HFFc6 (cell line): ENCODE measurements around the gene TRIM46. TPM values are rescaled to one million over a fixed set of nuclear protein-coding genes. Genes with fewer than 3 reads are reported as not detected.

Source experiments
- DNase-seq: peaks from one replicate; pipeline ENCODE4 v3.0.0-alpha.2; 2018
- H3K27ac Mint-ChIP-seq: 2 replicates; pipeline ENCODE4 v1.8.0; 2020; ENCODE audit warnings: mild to moderate bottlenecking, mixed read lengths
- H3K27me3 Mint-ChIP-seq: 2 replicates; pipeline ENCODE4 v1.8.0; 2021; ENCODE audit warnings: mild to moderate bottlenecking, moderate library complexity, mixed read lengths; ENCODE audit not compliant: insufficient read depth
- H3K36me3 Mint-ChIP-seq: 2 replicates; pipeline ENCODE4 v1.8.0; 2021; ENCODE audit warnings: low read depth, mixed read lengths
- H3K4me1 Mint-ChIP-seq: 2 replicates; pipeline ENCODE4 v1.8.0; 2020; ENCODE audit warnings: low read depth, mixed read lengths
- H3K4me3 Mint-ChIP-seq: 2 replicates; pipeline ENCODE4 v1.8.0; 2020; ENCODE audit warnings: mild to moderate bottlenecking, moderate library complexity, mixed read lengths
- H3K9me3 Mint-ChIP-seq: 2 replicates; pipeline ENCODE4 v1.8.0; 2020; ENCODE audit warnings: mild to moderate bottlenecking, mixed read lengths
- CTCF ChIP-seq: fragments of 200-600 bp; sonication (generic); IDR thresholded peaks from 2 replicates; pipeline ENCODE4 v1.5.0; 2021; ENCODE audit warnings: antibody characterized with exemption, mild to moderate bottlenecking
- total RNA-seq, 6 experiments: library from RNA; stranded (reverse); fragmentation: NEBNext Ultra II Directional; extraction: Animal tissue kit (Norgen Biotek cat#: 25700); gene quantifications; 2 replicates in 1 of 6; 3 replicates in 5 of 6; pipeline ENCODE4 v1.2.3, GENCODE V29; 2021

TRIM46 gene
- total RNA-seq, 6 experiments from 2014 or later: 5.1 to 7.1 (median 6.1) TPM

- no peak for TF ChIP-seq CTCF
- Mint-ChIP-seq H3K9me3 (no peaks in the 10 kb centered on the region), H3K4me3 (no peak overlapping the region), H3K27ac (no peak overlapping the region), H3K27me3 (peaks cover 35% of the 10 kb centered on the region), H3K4me1 (peaks cover 39% of the 10 kb centered on the region), H3K36me3 (no peaks in the 10 kb centered on the region)
- no peak for DNase-seq
Observed at GRCh38 chr1:155130272-155131006, 43.2 kb upstream of the TRIM46 start.

DNA sequence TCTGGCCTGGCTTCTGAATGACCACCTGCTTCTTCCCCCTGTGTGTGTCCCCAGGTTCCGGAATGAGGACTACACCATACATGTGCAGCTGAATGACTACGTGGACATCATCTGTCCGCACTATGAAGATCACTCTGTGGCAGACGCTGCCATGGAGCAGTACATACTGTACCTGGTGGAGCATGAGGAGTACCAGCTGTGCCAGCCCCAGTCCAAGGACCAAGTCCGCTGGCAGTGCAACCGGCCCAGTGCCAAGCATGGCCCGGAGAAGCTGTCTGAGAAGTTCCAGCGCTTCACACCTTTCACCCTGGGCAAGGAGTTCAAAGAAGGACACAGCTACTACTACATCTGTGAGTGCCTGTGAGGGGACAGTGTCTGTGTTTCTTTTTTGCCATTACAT, 42.4 kb upstream of the TRIM46 start:
- H3K36me3 Mint-ChIP-seq: no peaks in the 10 kb centered on the region
- TF ChIP-seq CTCF: no peak
- no peaks in the 10 kb centered on the region for H3K9me3 Mint-ChIP-seq
- H3K4me1 Mint-ChIP-seq: peaks cover 39% of the 10 kb centered on the region
- DNase-seq: no peak
- no peak overlapping the region for H3K4me3 Mint-ChIP-seq
- H3K27ac Mint-ChIP-seq: no peak overlapping the region
- H3K27me3 Mint-ChIP-seq: peaks cover 30% of the 10 kb centered on the region

GRCh38 chr1:155131856-155132255, 41.8 kb upstream of the TRIM46 start:
- peaks cover 36% of the 10 kb centered on the region for H3K4me1 Mint-ChIP-seq
- H3K4me3 Mint-ChIP-seq: no peak overlapping the region
- H3K9me3 Mint-ChIP-seq: no peaks in the 10 kb centered on the region
- H3K27me3 Mint-ChIP-seq: peaks cover 26% of the 10 kb centered on the region
- no peak for TF ChIP-seq CTCF
- no peak overlapping the region for H3K27ac Mint-ChIP-seq
- no peaks in the 10 kb centered on the region for H3K36me3 Mint-ChIP-seq
- DNase-seq: no peak

GRCh38 chr1:155133799-155134281, 39.8 kb upstream of the TRIM46 start:
- no peak for TF ChIP-seq CTCF
- H3K36me3 Mint-ChIP-seq: peaks cover 13% of the 10 kb centered on the region
- no peak for DNase-seq
- H3K27ac Mint-ChIP-seq: no peak overlapping the region
- no peaks in the 10 kb centered on the region for H3K9me3 Mint-ChIP-seq
- H3K27me3 Mint-ChIP-seq: peaks cover 8% of the 10 kb centered on the region
- peaks cover 42% of the 10 kb centered on the region for H3K4me1 Mint-ChIP-seq
- H3K4me3 Mint-ChIP-seq: no peak overlapping the region

DNA sequence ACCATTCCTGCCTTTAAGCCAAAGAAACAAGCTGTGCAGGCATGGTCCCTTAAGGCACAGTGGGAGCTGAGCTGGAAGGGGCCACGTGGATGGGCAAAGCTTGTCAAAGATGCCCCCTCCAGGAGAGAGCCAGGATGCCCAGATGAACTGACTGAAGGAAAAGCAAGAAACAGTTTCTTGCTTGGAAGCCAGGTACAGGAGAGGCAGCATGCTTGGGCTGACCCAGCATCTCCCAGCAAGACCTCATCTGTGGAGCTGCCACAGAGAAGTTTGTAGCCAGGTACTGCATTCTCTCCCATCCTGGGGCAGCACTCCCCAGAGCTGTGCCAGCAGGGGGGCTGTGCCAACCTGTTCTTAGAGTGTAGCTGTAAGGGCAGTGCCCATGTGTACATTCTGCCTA, 39.3 kb upstream of the TRIM46 start:
- Mint-ChIP-seq H3K27ac (peak overlapping the region; percentile 99), H3K36me3 (peaks cover 14% of the 10 kb centered on the region), H3K27me3 (peaks cover 4% of the 10 kb centered on the region), H3K4me1 (peaks cover 43% of the 10 kb centered on the region), H3K4me3 (peak overlapping the region; percentile 95), H3K9me3 (no peaks in the 10 kb centered on the region)
- no peak for DNase-seq
- TF ChIP-seq CTCF: peak; percentile 26; the same call in 1 of the 2 replicates
